Measurements from ENCODE around the gene PRR7. TPM values are rescaled to one million over a fixed set of nuclear protein-coding genes. Genes with fewer than 3 reads are reported as not detected.

The PRR7 gene
- total and polyA plus RNA-seq, 2 of the 4 experiments (the other 2 are of a cell fraction) = 1.1 to 10.1 TPM

- H3K14ac ChIP-seq (replicated peaks; ENCODE audit: low read depth, low read length) = no peak overlapping the region
- no peak overlapping the region for H2BK5ac ChIP-seq (ENCODE audit: low read depth, low read length, poor library complexity, severe bottlenecking)
- peaks cover 78% of the 10 kb centered on the region for H4K20me1 ChIP-seq (ENCODE audit: insufficient read depth, low read length)
- H3K9me1 ChIP-seq (ENCODE audit: insufficient read depth, low read length) = no peaks in the 10 kb centered on the region
- intact Hi-C loops (cut with micrococcal nuclease) (loop anchor here (2.0 kb wide), 1 partner anchor 147 kb away; the partner anchor contains the start of gene MXD3), dilution Hi-C loops (cut with HindIII; ENCODE audit: low sequenced_read_pairs, unreplicated experiment) (no loop called here), in situ Hi-C loops (cut with MboI; ENCODE audit: low sequenced_read_pairs) (no loop called here)
- no peak overlapping the region for H3K23ac ChIP-seq (ENCODE audit: low read depth, low read length)
- H3K79me1 ChIP-seq (ENCODE audit: low read depth in 1 of 2, low read length in 2 of 2) = peaks cover 6 to 24% of the 10 kb centered on the region in 2 experiments; a peak in 3 of 4 replicates
- H3K56ac ChIP-seq (ENCODE audit: extremely low read depth, insufficient read depth, low read length) = no peak overlapping the region
- H3K18ac ChIP-seq (ENCODE audit: low read depth, low read length) = no peak overlapping the region
- no peak overlapping the region for H3K4ac ChIP-seq (ENCODE audit: low read depth, low read length)
- H2AK9ac ChIP-seq (replicated peaks; ENCODE audit: low read depth, low read length, poor library complexity) = peak overlapping the region; percentile 50
- TF ChIP-seq POLR2A (IDR thresholded peaks at IDR 0.05; ENCODE audit: low read depth, low read length) = no peak
- TF ChIP-seq NFE2L2 (IDR thresholded peaks at IDR 0.05; ENCODE audit: low read depth, low read length) = no peak
- no peak for TF ChIP-seq MAFK (IDR thresholded peaks at IDR 0.05; ENCODE audit: low read depth, low read length)
- no peak for TF ChIP-seq ELK1 (IDR thresholded peaks at IDR 0.05; ENCODE audit: borderline replicate concordance, low read depth, low read length)
- TF ChIP-seq CEBPB (IDR thresholded peaks at IDR 0.05; ENCODE audit: low read depth, low read length) = no peak
- TF ChIP-seq MXI1 (IDR thresholded peaks at IDR 0.05; ENCODE audit: borderline replicate concordance, low read depth, low read length) = no peak
- no peak for TF ChIP-seq MAZ (IDR thresholded peaks at IDR 0.05; ENCODE audit: borderline replicate concordance, low read depth, low read length)
- BruUV-seq (replicated peaks) = no TSS peak
- H2AK5ac ChIP-seq (ENCODE audit: low read depth, low read length) = no peak overlapping the region
- DNase-seq (no peak), ATAC-seq (ENCODE audit: low read depth) (no peak)
- no peak overlapping the region for H2AFZ ChIP-seq (replicated peaks; ENCODE audit: low read length, poor library complexity)
- no peak overlapping the region for H2BK120ac ChIP-seq (ENCODE audit: low read depth, low read length)
- no peak overlapping the region for H3K4me2 ChIP-seq (ENCODE audit: low read depth, low read length)
- 84% methylated on average over 8 of the region's 20 CpGs; no CpG with 5 or more reads in 1 of the 2 experiments for WGBS, 2 experiments (ENCODE audit: extremely low coverage in 2 of 2, insufficient read length in 1 of 2)
- H3K36me3 ChIP-seq (ENCODE audit: control insufficient read depth, insufficient read depth, low read length) = peaks cover 53% of the 10 kb centered on the region
- no peak overlapping the region for H3K9ac ChIP-seq (ENCODE audit: low read depth, low read length)
- H4K91ac ChIP-seq (ENCODE audit: insufficient read depth, low read depth, low read length) = no peak overlapping the region
- no peak overlapping the region for H3K27ac ChIP-seq (ENCODE audit: insufficient read depth, low read length)
- H2BK15ac ChIP-seq (ENCODE audit: low read depth, low read length) = no peak overlapping the region
- no peak overlapping the region for H2BK20ac ChIP-seq (ENCODE audit: low read depth, low read length)
- H4K8ac ChIP-seq (ENCODE audit: low read depth in 2 of 2, low read length in 2 of 2) = no peak overlapping the region
- no peak overlapping the region for H3K4me3 ChIP-seq (ENCODE audit: insufficient read depth, low read depth, low read length)
- H3K4me1 ChIP-seq (ENCODE audit: control insufficient read depth, insufficient read depth, low read length) = peaks cover 8% of the 10 kb centered on the region
- no peak overlapping the region for H4K5ac ChIP-seq (ENCODE audit: low read depth, low read length)
- H3K27me3 ChIP-seq (ENCODE audit: control insufficient read depth, insufficient read depth, low read length) = no peaks in the 10 kb centered on the region
- no peaks in the 10 kb centered on the region for H3K9me3 ChIP-seq (ENCODE audit: control insufficient read depth, insufficient read depth, low read length)
- POLR2A ChIA-PET (ENCODE audit: unreplicated experiment) = interaction anchor here (0.6 kb wide), 1 partner anchor 88 kb away, joined by 7 read pairs; no protein-coding TSS in a partner anchor
- CTCF ChIA-PET = interaction anchor here (1.0 to 1.6 kb wide), 7 partner anchors 10 to 69 kb away, joined by 3 to 11 read pairs (median 5); no protein-coding TSS in a partner anchor
Observed at GRCh38 chr5:177457852-177458681, 11.5 kb downstream of the PRR7 start.

Measured in IMR-90 (cell line).